Cardiac muscle cell (in vitro differentiated cells and primary cell): ENCODE data around the gene MAN1A1. TPM values are rescaled to one million over a fixed set of nuclear protein-coding genes. Genes with fewer than 3 reads are reported as not detected.

Experiments
- DNase-seq, 2 donors: peaks; one replicate each; pipeline versions ENCODE4 v3.0.0 to v3.0.0-alpha.2; 2010 to 2017; ENCODE audit warnings: low read depth in 1 of 2, low spot score in 1 of 2
- H3K27ac ChIP-seq: fragments of 200-600 bp; sonication (generic); 2 replicates; pipeline ENCODE4 v1.5.1; 2016
- H3K27me3 ChIP-seq: fragments of 200-600 bp; sonication (generic); 2 replicates; pipeline ENCODE4 v1.6.0; 2016; ENCODE audit warnings: control low read depth
- H3K36me3 ChIP-seq: fragments of 200-600 bp; sonication (generic); 2 replicates; pipeline ENCODE4 v1.5.1; 2016; ENCODE audit warnings: control low read depth
- H3K4me1 ChIP-seq: fragments of 200-600 bp; sonication (generic); 2 replicates; pipeline ENCODE4 v1.8.1; 2017; ENCODE audit warnings: low read depth, mild to moderate bottlenecking, mixed run types
- H3K4me3 ChIP-seq: fragments of 200-600 bp; sonication (generic); 2 replicates; pipeline ENCODE4 v1.5.1; 2016; ENCODE audit warnings: mild to moderate bottlenecking
- H3K9me3 ChIP-seq: fragments of 200-600 bp; sonication (generic); 2 replicates; pipeline ENCODE4 v1.5.1; 2017; ENCODE audit warnings: low read depth, mild to moderate bottlenecking, control low read depth
- polyA plus RNA-seq: library from polyadenylated mRNA; unstranded; fragments of >200 nt; fragmentation: Nextera tagmentation; extraction: Ambion mirVana; gene quantifications from 2 replicates; pipeline ENCODE4 v1.2.1, GENCODE V29; 2016
- total RNA-seq: library from RNA; depleted of rRNA; stranded (reverse); fragments of >200 nt; gene quantifications from 2 replicates; pipeline ENCODE4 v1.2.3, GENCODE V29; 2016
- TF ChIP-seq, protein P1 (sequence below): IDR thresholded peaks from 2 replicates; pipeline ENCODE4 v1.5.1; 2012; ENCODE audit warnings: low read depth, mild to moderate bottlenecking, low read length

Gene MAN1A1
- total and polyA plus RNA-seq, 2 experiments from 2014 or later = 19.2 to 34.8 TPM

- H3K4me3 ChIP-seq = no peak overlapping the region
- H3K36me3 ChIP-seq = no peaks in the 10 kb centered on the region
- no peak for DNase-seq
- TF ChIP-seq, protein P1, sequence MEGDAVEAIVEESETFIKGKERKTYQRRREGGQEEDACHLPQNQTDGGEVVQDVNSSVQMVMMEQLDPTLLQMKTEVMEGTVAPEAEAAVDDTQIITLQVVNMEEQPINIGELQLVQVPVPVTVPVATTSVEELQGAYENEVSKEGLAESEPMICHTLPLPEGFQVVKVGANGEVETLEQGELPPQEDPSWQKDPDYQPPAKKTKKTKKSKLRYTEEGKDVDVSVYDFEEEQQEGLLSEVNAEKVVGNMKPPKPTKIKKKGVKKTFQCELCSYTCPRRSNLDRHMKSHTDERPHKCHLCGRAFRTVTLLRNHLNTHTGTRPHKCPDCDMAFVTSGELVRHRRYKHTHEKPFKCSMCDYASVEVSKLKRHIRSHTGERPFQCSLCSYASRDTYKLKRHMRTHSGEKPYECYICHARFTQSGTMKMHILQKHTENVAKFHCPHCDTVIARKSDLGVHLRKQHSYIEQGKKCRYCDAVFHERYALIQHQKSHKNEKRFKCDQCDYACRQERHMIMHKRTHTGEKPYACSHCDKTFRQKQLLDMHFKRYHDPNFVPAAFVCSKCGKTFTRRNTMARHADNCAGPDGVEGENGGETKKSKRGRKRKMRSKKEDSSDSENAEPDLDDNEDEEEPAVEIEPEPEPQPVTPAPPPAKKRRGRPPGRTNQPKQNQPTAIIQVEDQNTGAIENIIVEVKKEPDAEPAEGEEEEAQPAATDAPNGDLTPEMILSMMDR = no peak
- peaks cover 27% of the 10 kb centered on the region for H3K4me1 ChIP-seq
- no peaks in the 10 kb centered on the region for H3K27me3 ChIP-seq
- H3K27ac ChIP-seq = no peak overlapping the region
- H3K9me3 ChIP-seq = no peaks in the 10 kb centered on the region
These were observed 143.5 kb downstream of the MAN1A1 start for GRCh38 chr6:119205911-119206618.

DNA sequence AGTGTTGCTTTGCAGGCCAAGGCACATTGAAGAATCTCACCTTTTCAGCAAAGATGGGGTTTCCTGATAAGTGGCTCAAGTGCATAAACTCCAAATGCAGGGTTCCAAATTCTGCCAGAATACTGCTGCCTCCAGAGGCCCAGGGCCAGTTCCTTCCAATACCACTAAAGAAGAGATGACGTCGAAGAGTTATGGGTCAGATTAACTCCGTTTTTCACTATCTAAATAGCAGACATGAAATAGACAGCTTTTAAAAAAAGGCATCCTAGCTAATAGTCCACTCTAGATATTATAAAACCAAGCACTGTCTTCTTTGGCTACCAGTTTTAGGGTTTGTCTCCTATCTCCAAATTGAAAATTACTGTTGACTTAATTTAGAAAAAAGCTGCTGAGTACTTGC, 144.8 kb downstream of the MAN1A1 start:
- no peaks in the 10 kb centered on the region for H3K36me3 ChIP-seq
- no peaks in the 10 kb centered on the region for H3K9me3 ChIP-seq
- peaks cover 18% of the 10 kb centered on the region for H3K4me1 ChIP-seq
- DNase-seq = no peak
- no peak overlapping the region for H3K4me3 ChIP-seq
- H3K27ac ChIP-seq = no peak overlapping the region
- H3K27me3 ChIP-seq = no peaks in the 10 kb centered on the region
- TF ChIP-seq, protein P1 = no peak

GRCh38 chr6:119201480-119201879, 148.1 kb downstream of the MAN1A1 start:
- no peaks in the 10 kb centered on the region for H3K27me3 ChIP-seq
- no peak for DNase-seq
- TF ChIP-seq, protein P1 = no peak
- no peak overlapping the region for H3K27ac ChIP-seq
- H3K9me3 ChIP-seq = no peaks in the 10 kb centered on the region
- peaks cover 17% of the 10 kb centered on the region for H3K4me1 ChIP-seq
- no peak overlapping the region for H3K4me3 ChIP-seq
- no peaks in the 10 kb centered on the region for H3K36me3 ChIP-seq

DNA sequence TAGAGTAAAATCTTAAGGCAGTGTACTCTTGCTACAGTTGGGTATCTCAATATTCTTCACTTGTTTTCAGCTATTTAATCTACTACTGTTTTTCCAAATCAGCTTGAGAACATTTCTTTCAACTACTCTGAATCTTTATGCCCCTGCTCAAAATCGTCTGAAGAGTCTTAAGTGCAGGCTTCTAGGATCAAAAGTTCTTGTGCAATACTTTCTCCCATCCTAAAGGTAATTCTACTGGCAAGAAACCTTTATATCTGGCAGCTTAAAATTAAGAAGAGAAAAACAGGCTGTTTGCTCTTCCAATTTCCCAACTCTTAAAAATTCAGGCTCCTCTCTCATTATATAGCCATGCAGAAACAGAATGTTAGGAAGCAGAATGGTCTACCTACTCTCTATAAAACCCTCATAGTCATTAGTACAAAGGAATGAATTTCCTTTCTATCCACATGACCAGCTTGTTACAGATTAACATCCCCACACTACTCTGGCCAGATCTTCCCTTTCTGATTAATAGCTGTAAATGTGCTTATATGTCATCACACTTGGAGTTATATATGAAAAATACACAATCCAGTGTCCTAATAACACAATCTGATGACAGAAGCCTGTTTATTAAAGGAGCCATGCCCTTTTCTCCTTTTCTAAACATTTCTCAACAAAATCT, 148.9 kb downstream of the MAN1A1 start:
- Histone ChIP-seq H3K4me3 (no peak overlapping the region), H3K27me3 (no peaks in the 10 kb centered on the region), H3K27ac (no peak overlapping the region), H3K4me1 (peaks cover 23% of the 10 kb centered on the region), H3K9me3 (no peaks in the 10 kb centered on the region), H3K36me3 (no peaks in the 10 kb centered on the region)
- no peak for DNase-seq
- TF ChIP-seq, protein P1 = no peak

DNA sequence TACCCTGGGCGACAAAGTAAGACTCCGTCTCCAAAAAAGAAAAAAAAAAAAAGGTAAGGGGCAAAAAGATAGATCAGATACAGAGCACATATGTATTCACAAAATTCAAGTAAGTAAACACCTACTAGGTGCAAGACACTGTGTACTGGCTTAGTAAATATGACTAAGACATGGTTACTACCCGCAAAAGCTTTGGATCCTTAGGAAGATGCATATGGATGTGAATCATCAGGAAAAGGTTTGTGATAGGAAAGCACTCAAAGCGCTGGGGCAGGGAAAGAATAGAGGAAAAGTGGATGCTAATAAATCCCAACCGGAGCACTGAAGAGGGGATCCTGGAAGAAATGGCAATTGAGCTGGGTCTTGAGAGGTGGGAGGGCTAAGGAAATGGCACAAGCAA, 152.3 kb downstream of the MAN1A1 start:
- H3K27me3 ChIP-seq = no peaks in the 10 kb centered on the region
- no peak for DNase-seq
- H3K27ac ChIP-seq = no peak overlapping the region
- peaks cover 22% of the 10 kb centered on the region for H3K4me1 ChIP-seq
- H3K4me3 ChIP-seq = no peak overlapping the region
- peaks cover 7% of the 10 kb centered on the region for H3K36me3 ChIP-seq
- TF ChIP-seq, protein P1 = no peak
- H3K9me3 ChIP-seq = no peaks in the 10 kb centered on the region
